ENCODE data around the gene TNNT1.

DNA sequence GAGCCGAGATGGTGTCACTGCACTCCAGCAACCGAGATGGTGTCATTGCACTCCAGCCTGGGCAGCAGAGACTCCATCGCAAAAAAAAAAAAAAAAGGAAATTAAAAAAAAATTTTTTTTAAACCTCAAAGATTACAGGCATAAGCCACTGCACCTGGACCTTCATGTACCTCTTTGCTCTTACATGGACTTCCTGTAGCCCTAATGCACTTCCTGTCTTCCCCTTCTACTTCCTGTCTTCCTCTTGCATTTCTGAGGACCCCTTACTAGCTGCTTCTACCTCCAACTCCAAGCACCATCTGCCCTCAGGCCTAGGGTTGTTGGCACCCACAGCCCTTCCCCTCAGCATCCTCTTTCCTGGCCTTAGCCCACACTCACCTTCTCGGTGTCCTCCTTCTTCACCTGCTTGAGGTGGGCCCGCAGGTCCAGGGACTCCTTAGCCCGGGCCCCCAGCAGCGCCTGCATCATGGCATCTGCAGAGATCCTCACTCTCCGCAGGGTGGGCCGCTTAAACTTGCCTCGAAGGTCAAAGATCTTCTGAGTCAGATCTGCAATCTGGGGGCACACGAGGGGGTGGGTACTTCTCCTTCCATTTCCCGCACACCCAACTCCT lies 4.8 kb upstream of the TNNT1 start:
- no peak for TF ChIP-seq CTCF (IDR thresholded peaks at IDR 0.05)
- TF ChIP-seq EP300 (IDR thresholded peaks at IDR 0.05; ENCODE audit: borderline replicate concordance in 1 of 2, low read depth in 1 of 2, low read length in 1 of 2), result no peak
- no peak for TF ChIP-seq SIN3A (IDR thresholded peaks at IDR 0.05; ENCODE audit: borderline replicate concordance, low read depth, low read length)
- no peak for TF ChIP-seq USF2 (IDR thresholded peaks at IDR 0.05; ENCODE audit: borderline replicate concordance, low read depth, low read length)
- TF ChIP-seq, protein P1, sequence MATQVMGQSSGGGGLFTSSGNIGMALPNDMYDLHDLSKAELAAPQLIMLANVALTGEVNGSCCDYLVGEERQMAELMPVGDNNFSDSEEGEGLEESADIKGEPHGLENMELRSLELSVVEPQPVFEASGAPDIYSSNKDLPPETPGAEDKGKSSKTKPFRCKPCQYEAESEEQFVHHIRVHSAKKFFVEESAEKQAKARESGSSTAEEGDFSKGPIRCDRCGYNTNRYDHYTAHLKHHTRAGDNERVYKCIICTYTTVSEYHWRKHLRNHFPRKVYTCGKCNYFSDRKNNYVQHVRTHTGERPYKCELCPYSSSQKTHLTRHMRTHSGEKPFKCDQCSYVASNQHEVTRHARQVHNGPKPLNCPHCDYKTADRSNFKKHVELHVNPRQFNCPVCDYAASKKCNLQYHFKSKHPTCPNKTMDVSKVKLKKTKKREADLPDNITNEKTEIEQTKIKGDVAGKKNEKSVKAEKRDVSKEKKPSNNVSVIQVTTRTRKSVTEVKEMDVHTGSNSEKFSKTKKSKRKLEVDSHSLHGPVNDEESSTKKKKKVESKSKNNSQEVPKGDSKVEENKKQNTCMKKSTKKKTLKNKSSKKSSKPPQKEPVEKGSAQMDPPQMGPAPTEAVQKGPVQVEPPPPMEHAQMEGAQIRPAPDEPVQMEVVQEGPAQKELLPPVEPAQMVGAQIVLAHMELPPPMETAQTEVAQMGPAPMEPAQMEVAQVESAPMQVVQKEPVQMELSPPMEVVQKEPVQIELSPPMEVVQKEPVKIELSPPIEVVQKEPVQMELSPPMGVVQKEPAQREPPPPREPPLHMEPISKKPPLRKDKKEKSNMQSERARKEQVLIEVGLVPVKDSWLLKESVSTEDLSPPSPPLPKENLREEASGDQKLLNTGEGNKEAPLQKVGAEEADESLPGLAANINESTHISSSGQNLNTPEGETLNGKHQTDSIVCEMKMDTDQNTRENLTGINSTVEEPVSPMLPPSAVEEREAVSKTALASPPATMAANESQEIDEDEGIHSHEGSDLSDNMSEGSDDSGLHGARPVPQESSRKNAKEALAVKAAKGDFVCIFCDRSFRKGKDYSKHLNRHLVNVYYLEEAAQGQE (IDR thresholded peaks at IDR 0.05; ENCODE audit: low read depth, low read length), result no peak
- no peak for TF ChIP-seq NRF1 (IDR thresholded peaks at IDR 0.05; ENCODE audit: low read depth, low read length)
- TF ChIP-seq, protein P2, sequence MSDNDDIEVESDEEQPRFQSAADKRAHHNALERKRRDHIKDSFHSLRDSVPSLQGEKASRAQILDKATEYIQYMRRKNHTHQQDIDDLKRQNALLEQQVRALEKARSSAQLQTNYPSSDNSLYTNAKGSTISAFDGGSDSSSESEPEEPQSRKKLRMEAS (IDR thresholded peaks at IDR 0.05; ENCODE audit: low read depth), result no peak
- no peak for TF ChIP-seq TAF1 (IDR thresholded peaks at IDR 0.05; ENCODE audit: borderline replicate concordance, low read depth, low read length)
- no peak for TF ChIP-seq ELF1 (IDR thresholded peaks at IDR 0.05)
